HG03342 (cell line): ENCODE data around the gene ADPRS.

Experiments used
- ATAC-seq: cut with Tn5 transposase; IDR thresholded peaks from one replicate; pipeline ENCODE4 v1.9.1; 2021; ENCODE audit warnings: mild to moderate bottlenecking, moderate library complexity; ENCODE audit not compliant: unreplicated experiment

Gene ADPRS

GRCh38 chr1:36128905-36129206 is 40.2 kb downstream of the ADPRS start:
- no peak for ATAC-seq

GRCh38 chr1:36132029-36132428 is 43.3 kb downstream of the ADPRS start:
- ATAC-seq, result no peak

- no peak for ATAC-seq
These were observed 44.8 kb downstream of the ADPRS start for GRCh38 chr1:36133484-36133883.

GRCh38 chr1:36134031-36134430 is 45.3 kb downstream of the ADPRS start:
- no peak for ATAC-seq

- ATAC-seq, result no peak
These were observed 46.0 kb downstream of the ADPRS start for GRCh38 chr1:36134505-36135329.

GRCh38 chr1:36135330-36135667 is 46.6 kb downstream of the ADPRS start:
- no peak for ATAC-seq

- no peak for ATAC-seq
These were observed 47.1 kb downstream of the ADPRS start for GRCh38 chr1:36135796-36136195.

- no peak for ATAC-seq
These were observed 47.8 kb downstream of the ADPRS start for GRCh38 chr1:36136535-36136934.

GRCh38 chr1:36137226-36137625 is 48.5 kb downstream of the ADPRS start:
- no peak for ATAC-seq

- no peak for ATAC-seq
These were observed 49.1 kb downstream of the ADPRS start for GRCh38 chr1:36137776-36138175.

- ATAC-seq, result no peak
These were observed 50.8 kb downstream of the ADPRS start for GRCh38 chr1:36139521-36139920.

GRCh38 chr1:36142121-36142520 is 53.4 kb downstream of the ADPRS start:
- no peak for ATAC-seq

- ATAC-seq, result no peak
These were observed 54.7 kb downstream of the ADPRS start for GRCh38 chr1:36143424-36143823.
